HG02571 (cell line): ENCODE data around the gene NOC4L.
"Not testable (repeated sequence)": the region's sequence is repeated elsewhere in the genome, so short reads cannot be mapped to it uniquely, and the experiment has no call there.

Experiments
- ATAC-seq: cut with Tn5 transposase; IDR thresholded peaks from one replicate; pipeline ENCODE4 v1.9.1; 2021; ENCODE audit warnings: mild to moderate bottlenecking, moderate library complexity; ENCODE audit not compliant: unreplicated experiment

NOC4L gene

DNA sequence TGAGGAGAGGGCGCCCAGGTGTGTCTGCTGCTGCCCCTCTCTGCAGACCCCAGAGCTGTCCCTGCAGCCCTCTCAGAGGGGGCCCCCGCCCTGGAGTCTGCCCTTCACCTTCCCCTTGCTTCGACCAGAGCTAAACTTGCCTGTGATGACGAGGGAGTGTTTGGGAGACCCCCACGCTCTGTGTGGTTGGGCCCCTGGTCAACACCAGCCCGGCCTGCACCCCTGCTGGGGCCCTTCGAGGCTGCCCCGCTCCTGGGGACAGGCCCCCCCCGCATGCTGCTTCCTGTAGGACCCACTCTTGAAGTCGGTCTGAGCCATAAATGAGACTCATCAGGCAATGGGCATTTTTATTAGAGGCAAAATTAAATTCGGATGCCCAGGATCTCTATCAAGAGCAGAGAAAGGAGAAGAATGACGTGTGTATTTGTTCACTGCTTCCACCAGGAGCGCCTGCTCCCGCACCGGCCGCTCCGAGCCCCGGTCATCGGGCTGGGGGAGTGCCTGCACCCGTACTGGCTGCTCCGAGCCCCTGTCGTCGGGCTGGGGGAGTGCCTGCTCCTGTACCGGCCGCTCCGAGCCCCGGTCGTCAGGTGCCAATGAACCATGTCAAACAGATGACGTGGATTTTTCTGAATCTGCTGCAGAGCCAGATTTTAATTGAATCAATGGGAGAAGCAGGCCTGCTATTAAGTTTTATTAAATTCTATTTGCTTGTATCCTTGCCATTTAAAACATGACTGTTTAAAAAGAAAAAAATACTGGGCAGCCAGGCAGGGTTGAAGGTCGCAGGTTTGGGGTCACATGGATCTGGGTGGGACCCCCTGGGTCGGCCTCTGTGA lies 47.7 kb downstream of the NOC4L start:
- ATAC-seq = no peak

- ATAC-seq = no peak
These were observed 49.8 kb downstream of the NOC4L start for GRCh38 chr12:132194056-132194455.

DNA sequence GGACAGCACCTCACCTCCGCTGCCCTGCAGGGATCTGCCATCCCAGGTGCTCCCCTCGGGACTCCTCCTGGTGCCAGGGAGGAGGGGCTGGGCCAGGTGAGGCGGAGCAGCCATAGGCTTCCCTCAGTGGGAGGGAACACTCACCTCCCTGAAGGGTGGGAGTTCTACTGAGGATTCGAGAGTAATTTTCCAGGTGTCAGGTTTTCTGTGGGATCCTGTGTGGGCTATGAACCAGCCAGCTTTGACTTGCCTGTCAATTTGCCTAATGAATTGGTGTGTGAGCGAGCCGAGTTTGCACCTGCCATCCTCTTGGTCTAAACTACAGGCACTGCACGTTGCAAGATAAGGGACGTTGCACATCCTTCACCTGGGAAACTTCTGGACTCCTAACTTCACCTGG lies 50.3 kb downstream of the NOC4L start:
- no peak for ATAC-seq

DNA sequence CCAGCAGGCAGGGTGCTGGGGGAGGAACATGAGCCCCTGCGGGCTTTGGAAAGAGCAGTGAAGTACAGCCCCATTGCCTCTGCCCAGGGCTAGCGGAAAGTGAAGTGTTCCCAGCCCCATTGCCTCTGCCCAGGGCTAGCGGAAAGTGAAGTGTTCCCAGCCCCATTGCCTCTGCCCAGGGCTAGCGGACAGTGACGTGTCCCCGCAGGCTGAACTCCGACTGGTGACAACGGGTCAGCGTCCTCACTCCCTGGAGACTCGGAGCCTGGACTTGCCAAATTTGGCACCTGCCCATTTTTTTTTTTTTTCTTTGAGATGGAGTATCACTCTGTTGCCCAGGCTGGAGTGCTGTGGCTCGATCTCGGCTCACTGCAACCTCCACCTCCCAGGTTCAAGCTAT lies 51.0 kb downstream of the NOC4L start:
- ATAC-seq = not testable (repeated sequence)

- no peak for ATAC-seq
These were observed 52.0 kb downstream of the NOC4L start for GRCh38 chr12:132196038-132196872.

DNA sequence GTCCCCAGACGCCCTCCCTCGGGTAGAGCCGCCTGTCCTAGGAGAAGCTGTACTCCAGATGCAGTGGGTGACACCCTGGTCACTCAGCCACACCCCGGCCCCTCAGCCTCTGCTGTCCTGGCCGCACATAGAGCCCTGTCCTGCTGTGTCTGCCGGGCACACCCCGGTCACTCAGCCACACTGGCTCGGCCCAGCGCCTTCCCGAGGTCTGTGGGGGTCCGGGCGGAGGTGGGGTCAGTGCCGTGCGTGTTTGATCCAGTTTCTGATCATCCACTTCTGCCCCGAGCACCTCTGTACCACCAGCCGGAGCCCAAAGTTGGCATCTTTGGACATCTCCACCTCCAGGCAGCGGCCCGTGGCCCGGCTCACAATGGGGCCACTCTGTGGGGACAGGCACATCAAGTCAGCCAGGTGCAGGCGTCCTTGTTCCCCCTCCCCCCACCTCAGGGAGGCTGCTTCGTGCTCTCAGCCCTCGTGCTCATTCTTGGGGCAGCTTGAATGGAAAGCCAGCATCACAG lies 52.7 kb downstream of the NOC4L start:
- no peak for ATAC-seq

- no peak for ATAC-seq
These were observed 53.5 kb downstream of the NOC4L start for GRCh38 chr12:132197581-132198354.

GRCh38 chr12:132199101-132199500 lies 54.8 kb downstream of the NOC4L start:
- no peak for ATAC-seq

GRCh38 chr12:132199526-132200319 lies 55.5 kb downstream of the NOC4L start:
- no peak for ATAC-seq

- no peak for ATAC-seq
These were observed 56.5 kb downstream of the NOC4L start for GRCh38 chr12:132200800-132201199.

- no peak for ATAC-seq
These were observed 57.3 kb downstream of the NOC4L start for GRCh38 chr12:132201391-132202120.
